AG09309 (cell line): ENCODE results near the gene KLF15.

ENCODE experiments used
- DNase-seq: peaks from one replicate; pipeline ENCODE4 v3.0.0-alpha.2; 2010; ENCODE audit warnings: low read depth
- H3K4me3 ChIP-seq: 2 replicates; pipeline ENCODE4 v1.5.1; 2011; ENCODE audit warnings: mild to moderate bottlenecking, low read depth, low read length, moderate library complexity; ENCODE audit not compliant: control insufficient read depth
- CTCF ChIP-seq: IDR thresholded peaks from 2 replicates; pipeline ENCODE4 v1.5.1; 2011; ENCODE audit warnings: mild to moderate bottlenecking, low read depth, low read length, inconsistent platforms; ENCODE audit not compliant: insufficient read depth, control insufficient read depth; ENCODE audit errors: missing control alignments

KLF15 gene

GRCh38 chr3:126351771-126352475 lies 5.3 kb downstream of the KLF15 start:
- TF ChIP-seq CTCF: peak; percentile 7
- DNase-seq: no peak
- no peak overlapping the region for H3K4me3 ChIP-seq

DNA sequence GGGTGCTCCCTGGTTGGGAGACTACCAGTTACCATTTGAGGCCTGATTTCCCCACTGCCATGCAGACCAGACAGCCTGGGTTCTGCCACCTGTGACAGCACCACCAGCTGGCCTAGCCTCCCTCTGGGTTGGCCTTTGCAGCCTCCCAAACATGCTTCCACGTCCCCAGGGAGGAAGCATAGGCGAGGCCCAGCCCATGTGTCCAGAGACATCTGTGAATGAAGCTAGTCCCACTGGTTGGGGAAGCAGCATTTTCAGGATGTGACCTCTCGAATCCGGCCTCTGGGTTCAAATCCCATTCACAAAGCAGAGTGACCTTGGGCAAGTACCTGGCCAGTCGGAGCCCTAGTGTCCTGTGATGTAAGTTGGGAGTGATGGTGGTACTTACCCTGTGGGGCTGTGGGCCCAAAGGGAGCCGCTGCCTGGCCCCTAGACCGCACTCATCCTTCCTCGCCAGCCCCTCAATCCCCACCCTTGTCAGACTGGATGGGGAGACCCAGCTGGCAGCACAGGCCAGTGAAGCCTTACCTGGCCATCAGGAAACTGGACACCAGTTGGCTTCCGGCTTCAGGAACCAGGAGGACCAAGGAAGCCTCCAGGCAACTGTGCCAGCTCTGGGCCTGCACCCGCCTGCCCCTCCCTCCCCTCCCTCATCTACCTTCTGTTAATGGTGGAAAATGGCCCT lies 6.0 kb downstream of the KLF15 start:
- no peak for DNase-seq
- no peak overlapping the region for H3K4me3 ChIP-seq
- no peak for TF ChIP-seq CTCF

GRCh38 chr3:126350502-126351085 lies 6.6 kb downstream of the KLF15 start:
- TF ChIP-seq CTCF: no peak
- H3K4me3 ChIP-seq: no peak overlapping the region
- DNase-seq: no peak

- H3K4me3 ChIP-seq: no peak overlapping the region
- no peak for TF ChIP-seq CTCF
- DNase-seq: no peak
Observed at GRCh38 chr3:126349611-126350501, 7.4 kb downstream of the KLF15 start.

DNA sequence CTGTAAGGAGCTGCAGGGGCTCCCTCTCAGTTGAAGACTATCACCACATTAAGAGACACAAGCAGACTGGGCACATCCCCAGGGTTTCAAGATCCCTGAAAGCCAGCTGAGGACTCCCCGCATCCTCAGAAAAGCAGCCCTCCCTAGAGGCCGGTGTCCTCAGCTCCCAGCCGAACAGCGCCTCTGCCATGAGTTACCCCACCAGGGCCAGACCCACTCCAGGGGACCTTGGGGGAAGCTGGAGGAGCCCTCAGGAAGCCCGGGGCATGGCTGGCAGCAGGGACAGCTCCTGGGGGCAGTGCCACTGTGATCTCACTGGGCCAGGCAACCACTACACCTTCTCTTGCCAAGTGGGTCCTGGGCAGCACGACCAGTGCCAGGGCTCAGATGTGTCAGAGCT lies 8.1 kb downstream of the KLF15 start:
- no peak overlapping the region for H3K4me3 ChIP-seq
- no peak for DNase-seq

More for the DNA sequence above, 8.1 kb downstream of the KLF15 start:
- no peak for TF ChIP-seq CTCF
